GM04504 (cell line): Measurements from ENCODE around the gene THUMPD2.
A peak's percentile ranks its signal among the peaks of the same experiment; 100 is the strongest.

Source experiments
- DNase-seq: peaks from one replicate; pipeline ENCODE4 v3.0.0-alpha.2; 2012; ENCODE audit warnings: low read depth

THUMPD2 gene

DNA sequence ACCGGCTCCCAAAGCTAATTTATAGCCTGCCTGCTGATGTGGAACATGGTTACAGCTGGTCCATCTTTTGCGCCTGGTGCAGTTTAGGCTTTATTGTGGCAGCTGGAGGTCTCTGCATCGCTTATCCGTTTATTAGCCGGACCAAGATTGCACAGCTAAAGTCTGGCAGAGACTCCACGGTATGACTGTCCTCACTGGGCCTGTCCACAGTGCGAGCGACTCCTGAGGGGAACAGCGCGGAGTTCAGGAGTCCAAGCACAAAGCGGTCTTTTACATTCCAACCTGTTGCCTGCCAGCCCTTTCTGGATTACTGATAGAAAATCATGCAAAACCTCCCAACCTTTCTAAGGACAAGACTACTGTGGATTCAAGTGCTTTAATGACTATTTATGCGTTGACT, 62.0 kb downstream of the THUMPD2 start:
- no peak for DNase-seq

DNA sequence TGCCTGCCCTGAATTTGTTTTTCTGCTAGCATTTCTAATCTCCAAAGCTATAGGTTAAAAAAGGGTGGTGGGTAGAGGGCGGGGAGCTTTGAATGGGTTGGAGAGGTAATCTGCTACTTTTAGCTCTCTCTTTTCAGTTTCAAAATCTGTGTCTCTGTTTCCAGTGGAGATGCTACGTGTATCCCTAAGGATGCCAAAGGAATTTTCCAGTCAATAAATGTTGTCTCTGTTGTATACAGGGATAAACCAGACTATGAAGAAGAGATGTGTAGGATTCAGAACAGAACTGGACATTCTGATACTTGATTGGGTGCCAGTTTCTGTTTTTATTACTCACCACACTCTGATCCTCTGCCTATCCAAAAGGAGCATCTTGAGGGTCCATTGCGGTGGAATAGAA, 63.2 kb downstream of the THUMPD2 start:
- DNase-seq, result no peak

DNA sequence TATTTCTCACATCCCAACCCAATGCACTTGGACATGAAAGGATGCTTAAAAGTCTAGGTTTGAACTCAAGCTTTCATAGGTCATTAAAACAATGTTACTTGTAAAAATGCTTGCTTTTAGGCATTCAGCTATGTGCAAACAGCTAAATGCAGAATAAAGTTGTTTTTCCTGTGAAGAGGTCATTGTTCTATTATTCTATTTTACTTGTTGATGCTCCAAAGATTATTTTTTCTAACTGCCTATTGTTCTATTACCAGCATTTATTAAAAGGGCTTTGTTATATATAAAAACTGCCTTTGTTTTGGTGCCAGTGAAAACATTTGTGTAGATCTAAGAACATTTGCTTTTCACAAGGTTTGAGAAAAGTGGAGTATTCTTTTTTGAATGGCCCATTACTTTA, 64.0 kb downstream of the THUMPD2 start:
- DNase-seq, result no peak

DNA sequence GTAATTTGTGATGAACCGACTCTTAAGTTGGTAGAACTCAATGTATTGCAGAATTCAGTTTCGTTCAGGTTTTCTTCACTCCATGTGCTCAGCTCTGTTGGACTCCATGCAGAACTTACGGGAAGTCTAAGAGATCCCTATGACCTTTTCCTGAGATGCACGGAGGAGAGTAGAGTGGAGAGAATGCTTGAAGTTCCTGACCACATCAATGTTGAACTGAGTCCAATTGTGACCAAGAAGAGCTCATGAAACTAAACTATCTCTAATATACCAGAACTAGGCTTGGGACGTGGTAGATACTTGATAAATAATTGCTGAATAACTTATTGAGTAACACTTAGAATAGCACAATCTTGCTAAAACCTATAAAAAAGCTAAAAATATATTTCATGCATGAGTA, 66.1 kb downstream of the THUMPD2 start:
- no peak for DNase-seq

DNA sequence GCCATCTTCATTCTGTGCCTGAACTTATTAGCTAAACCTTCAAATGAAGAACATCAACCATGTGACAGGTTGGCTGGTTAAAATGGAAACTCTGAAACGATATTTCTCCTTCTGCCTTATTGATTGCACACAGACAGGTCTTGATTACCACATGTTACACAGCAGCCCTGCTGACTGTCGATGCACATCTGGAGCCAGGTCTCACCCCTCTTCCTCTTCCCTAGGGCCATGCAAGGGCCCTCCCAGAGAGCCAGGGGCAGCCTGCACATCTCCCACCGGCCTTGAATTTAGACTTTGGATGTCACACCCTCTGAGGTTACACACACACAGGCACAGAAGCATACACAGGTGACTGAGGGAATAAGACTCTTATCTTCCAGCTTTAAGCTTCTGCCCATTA, 68.3 kb downstream of the THUMPD2 start:
- DNase-seq, result no peak

DNA sequence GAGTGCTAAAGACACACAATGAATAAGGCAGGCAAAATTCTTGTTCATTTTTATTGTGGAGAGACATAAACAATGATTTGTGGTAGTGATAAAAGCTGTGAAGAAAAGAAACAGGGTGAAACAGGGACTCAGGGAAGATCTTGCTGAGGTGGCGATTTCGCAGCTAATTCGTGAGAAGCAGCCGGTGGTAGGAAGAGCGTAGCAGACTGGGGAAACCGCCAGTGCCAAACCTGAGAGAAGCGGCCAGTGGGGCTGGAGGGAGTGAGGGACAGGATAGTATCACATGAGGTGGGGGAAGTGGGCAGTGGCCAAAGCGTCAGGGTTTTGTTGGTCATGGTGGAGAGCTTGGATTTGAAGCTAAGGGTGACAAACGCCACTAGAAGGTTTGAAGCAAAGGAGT, 71.1 kb downstream of the THUMPD2 start:
- DNase-seq, result no peak

DNA sequence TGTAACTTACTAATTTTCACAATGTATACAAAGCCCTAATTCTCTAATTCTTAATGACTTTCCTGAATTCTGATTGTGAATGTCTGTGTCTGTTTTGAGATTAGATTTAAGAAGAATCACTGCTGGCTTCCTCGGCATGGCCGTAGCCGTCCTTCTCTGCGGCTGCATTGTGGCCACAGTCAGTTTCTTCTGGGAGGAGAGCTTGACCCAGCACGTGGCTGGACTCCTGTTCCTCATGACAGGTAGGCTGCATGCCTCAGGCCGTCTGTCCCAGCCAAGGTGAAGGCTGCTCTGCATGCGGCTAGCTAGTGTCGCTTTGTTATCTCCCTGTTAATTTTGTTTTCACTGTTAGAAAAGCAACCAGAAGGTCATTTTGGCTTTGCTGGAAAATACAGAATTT, 72.1 kb downstream of the THUMPD2 start:
- DNase-seq, result no peak

DNA sequence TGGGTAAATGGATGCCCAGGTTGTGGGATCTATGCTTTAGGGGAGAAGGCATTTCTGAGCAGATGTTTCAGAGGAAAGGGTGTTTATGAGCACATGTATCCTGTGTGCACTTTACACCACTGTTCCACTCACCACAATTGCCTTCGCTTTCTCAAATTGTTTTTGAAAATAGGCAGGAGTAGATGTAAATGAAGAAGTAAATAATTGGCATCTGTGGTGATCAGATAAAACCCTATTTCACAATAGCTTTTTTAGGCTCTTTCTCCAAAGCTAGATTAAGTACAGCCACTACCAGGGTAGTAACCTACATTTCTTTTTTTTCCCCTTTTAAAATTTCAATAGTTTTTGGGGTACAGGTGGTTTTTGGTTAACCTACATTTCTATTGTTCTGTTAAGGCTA, 72.7 kb downstream of the THUMPD2 start:
- DNase-seq, result no peak

DNA sequence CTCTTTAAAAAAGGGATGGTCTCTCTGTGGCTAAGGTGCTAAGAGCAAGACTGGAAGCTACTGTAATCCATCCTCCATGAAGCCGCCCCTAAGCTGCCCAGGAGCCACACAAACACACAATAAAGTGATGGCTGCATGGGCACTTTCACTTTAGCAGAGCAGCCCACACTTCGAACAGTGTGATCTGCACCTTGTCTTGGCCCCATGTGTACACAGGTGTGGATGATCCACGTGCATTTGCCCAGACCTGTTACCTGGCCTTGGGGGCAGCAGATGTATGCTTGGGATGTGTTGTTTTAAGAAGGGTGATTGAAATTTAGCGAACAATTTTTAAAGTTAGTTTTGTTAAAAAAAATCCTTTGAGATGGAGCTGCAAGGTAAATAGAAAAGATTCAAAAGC, 73.4 kb downstream of the THUMPD2 start:
- DNase-seq, result no peak

DNA sequence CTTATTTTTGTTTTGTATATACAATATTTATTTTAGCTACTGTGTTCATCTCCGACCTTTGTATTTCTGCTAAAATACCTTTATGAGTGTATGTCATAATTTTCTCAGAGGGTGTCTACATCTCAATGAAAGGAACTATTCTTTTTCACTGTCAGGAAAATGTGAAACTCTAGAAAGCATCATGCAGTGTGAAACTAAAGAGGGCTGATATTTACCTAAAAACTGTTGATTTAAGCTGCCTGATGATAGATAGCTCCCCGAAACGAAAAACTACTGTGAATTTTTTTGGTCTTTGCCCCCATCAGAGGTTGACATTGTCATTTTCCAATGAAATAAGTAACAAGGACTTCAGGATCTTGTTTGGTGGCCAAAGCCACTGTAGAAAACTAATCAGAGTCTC, 74.5 kb downstream of the THUMPD2 start:
- no peak for DNase-seq

DNA sequence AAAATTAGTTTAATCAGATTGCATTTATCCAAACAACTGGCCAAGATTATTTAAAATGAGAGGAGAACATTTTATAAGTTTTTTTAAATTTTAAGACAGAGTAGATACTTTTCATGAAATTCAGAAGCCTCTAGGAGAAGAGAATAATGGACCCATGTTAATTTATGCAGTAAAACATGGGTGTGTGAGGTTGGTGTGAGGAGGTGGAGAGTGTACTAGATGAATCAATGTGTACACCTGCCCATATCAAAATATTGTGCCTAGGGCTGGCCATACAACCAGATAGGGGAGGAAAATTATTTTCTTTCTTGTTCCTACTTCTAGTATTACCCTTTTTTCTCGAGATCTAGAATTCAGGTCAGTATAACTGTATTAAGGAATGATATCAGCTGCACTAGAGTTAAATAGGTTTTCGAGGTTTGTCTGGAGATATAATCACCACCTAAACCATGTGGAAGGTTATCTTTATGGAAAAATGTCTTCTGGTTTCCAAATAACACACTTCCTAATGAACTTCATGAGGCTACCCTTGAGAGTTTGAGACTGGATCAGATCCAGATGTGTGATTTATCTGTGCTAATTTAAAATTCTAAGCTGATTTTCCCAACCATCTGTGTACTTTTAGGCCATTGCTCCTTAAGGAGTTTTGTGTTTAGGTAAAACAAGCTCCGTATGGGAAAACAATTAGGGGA, 75.7 kb downstream of the THUMPD2 start:
- no peak for DNase-seq

DNA sequence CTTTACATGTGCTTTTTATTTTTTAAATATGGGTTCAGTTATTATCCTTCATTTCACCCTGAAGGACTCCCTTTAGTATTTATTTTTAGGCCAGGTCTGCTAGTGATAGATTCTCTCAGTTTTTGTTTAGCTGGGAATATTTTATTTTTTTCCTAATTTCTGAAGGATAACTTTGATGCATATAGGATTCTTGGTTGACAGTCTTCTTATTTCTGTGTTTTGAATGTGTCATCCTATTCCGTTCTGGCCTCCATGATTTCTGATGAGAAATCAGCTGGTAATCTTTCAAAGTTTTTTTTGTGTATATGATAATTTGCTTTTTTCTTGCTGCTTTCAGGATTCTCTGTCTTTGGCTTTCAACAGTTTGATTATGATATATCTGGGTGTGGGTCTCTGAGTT, 77.9 kb downstream of the THUMPD2 start:
- DNase-seq, result no peak

DNA sequence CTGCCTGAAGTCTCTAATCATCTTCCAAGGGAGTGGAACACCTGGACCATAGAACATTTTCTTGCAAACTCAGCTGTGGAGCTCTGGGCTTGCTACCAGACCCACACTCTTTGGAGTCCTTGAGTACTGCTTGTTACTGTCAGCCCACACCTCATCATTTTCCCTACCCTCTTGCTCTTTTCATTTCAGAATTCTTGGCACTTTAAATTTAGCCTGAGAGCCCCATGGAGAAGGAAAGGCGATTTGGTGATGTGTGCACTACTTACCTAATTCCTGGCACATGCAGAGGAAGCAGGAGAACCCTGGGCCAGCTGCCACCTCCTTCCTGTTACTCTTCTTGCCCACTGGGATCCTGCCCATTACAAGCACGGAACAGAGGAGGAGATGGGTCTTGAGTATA, 81.6 kb downstream of the THUMPD2 start:
- DNase-seq, result no peak

DNA sequence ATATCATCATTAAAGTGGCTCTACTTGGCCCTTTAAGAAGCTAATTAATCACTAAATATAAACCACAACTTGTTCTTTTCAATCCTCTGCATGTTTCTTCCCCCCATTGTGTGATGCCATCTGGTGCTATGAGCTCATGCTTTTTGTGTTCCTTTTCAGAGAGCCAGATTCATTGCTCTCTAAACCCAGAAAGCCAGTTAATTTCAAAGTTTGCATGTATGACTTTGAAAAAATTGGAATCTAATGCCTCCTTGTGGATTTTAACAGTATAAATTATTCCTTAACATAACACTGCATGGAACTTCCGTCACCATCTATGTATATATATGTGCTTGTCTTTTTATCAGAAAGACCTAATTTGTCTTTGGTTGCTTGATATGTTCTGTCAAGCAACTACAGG, 82.2 kb downstream of the THUMPD2 start:
- DNase-seq, result peak; percentile 26

DNA sequence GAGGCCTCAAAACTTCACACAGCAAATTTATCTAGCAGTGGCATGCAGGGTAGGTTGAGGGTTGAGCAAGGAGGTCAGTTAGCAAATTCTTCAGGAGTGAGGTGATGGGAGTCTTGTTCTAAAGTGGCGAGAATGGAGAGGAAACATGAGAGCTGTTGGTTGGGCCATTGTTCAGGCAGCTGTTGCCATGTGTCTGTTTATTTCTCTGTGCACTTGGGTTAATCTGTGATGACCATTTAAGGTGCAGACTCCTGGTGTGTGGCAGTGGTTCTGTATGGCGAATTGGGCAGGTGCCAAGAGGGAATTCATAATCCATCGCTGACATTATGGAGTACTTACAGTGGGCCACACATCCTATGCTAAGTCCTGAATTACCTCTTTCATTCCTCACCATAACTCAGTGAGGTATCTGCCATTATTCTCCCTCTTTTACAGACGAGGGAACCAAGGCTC, 82.9 kb downstream of the THUMPD2 start:
- DNase-seq, result peak; percentile 55

DNA sequence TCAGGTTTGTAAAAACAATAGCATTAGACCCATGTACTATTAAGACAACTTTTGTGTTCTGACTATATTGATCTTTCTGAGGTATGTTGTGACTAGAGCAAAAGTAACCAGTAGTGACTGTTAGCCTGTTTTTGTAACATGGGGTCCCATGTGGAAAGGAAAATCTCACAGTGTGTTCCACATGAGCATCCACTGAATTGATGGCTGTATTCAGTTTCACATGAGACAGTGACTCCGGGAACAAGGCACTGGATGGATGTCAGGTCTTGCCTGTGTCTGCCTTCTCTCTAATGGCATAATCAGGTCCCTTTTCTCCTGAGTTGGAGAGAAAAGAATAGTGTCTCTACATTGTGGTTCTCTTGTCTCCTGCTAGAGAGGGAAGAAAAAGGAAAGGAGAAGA, 85.8 kb downstream of the THUMPD2 start:
- DNase-seq, result no peak

DNA sequence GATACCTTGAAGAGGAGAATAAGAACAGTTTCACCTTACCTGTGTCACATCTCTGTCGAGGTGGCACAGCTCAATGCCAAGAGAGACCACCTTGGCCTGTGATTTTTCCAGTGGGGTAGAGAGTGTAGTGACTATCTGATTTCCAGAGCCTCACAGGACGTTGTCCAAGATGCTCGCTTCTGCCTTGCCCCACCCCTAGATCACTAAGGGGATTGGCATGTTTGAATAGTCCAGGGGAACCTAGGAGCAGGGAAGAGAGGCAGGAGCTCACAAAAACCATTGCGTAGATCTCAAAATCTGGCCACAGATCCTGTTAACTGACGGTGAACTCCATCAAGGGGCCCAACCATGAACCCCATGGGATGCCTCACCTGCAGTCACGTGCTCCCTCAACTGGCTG, 89.2 kb downstream of the THUMPD2 start:
- no peak for DNase-seq

DNA sequence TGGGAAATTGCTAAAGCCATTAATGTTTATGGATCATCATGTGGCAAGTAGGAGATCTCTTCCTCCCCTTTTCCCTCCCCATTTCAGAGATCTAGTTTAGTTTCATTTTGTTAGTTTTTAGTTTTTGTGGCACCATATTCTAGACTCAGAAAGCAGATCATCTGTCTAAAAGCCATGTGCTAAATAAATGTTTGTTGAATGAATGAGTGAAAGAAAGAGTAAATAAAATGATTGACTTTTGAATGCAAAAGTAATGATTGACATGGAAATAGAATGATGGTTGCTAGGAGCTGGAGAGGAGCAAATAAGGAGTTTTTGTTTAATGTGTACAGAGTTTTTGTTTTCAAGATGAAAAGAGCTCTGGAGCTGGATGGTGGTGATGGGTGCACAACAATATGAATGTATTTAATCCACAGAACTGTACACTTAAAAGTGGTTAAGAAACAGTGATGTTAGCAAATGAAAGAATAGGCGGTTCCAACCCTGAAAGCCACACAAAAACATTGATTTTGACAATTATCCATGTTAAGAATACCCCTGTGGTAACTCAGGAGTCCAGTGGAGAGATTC, 89.7 kb downstream of the THUMPD2 start:
- no peak for DNase-seq

DNA sequence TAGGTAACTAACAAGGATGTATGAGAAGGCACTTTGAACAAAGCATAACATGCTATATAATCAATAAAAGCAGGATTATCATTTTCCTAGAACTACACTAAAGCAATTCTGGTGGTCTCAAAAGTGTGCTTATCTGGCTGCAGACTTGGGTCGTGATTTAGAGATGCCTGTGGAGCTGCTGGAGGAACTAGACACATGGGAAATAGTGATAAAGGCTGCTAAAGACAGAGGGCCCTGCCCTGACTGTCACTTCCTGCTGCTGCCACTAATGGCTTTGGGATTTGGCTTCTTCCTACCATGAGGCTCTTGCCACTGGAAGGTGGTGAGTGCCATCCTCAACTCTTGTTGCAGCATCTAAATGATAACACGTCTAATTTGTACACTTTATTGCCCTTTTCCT, 90.9 kb downstream of the THUMPD2 start:
- no peak for DNase-seq

DNA sequence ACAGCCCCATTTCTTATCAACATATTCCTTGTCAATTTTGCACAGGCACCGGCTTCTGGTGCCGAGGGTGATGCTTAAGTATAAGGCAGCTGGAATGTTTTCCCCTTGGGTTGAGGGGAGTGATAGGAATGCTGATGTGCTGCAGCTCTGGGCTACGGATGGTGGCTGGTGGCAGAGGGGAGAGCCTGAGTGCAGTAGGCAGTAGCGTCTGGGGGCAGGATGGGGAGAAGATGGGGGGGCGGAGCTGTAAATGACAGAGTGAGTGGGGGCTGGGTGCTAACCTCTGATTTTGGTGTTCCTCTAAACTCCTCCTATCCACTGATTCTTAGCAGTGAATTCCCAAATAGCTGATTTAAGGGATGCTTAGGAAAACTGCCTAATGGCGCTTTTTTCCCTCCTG, 92.6 kb downstream of the THUMPD2 start:
- DNase-seq, result no peak
